HEK293 (cell line): ENCODE results near the gene ARHGEF28.

Experiments used
- CTCF ChIA-PET: fragments of 350-600 bp; formaldehyde crosslinking; extraction: SDS; loops from one replicate; lab custom pipeline; 2021; ENCODE audit warnings: antibody characterized with exemption; lab: Yijun Ruan, JAX
- POLR2A ChIA-PET: fragments of 300-600 bp; formaldehyde crosslinking; extraction: SDS; loops from one replicate; lab custom pipeline; 2020; ENCODE audit warnings: antibody characterized with exemption, inconsistent platforms; lab: Yijun Ruan, JAX
- H3K27ac ChIP-seq: fragments of 200-500 bp; sonication (Bioruptor generic); 2 replicates; pipeline ENCODE4 v1.5.1; 2014; ENCODE audit warnings: low read depth, low read length, control low read depth, inconsistent platforms; ENCODE audit errors: extremely low read depth
- H3K36me3 ChIP-seq, 2 experiments: fragments of 200-500 bp in 1 of 2; sonication (Bioruptor generic) in 1 of 2; 1 replicate in 1 of 2; 2 replicates in 1 of 2; pipeline ENCODE4 v1.5.1; 2014 to 2017; ENCODE audit warnings: inconsistent platforms in 2 of 2, low read length in 2 of 2; ENCODE audit not compliant: control insufficient read depth in 2 of 2, insufficient read depth in 1 of 2
- H3K4me1 ChIP-seq: fragments of 200-500 bp; sonication (Bioruptor generic); 2 replicates; pipeline ENCODE4 v1.5.1; 2014; ENCODE audit warnings: mild to moderate bottlenecking, low read length, inconsistent platforms; ENCODE audit not compliant: control insufficient read depth, insufficient read depth
- H3K4me3 ChIP-seq: 2 replicates; pipeline ENCODE4 v1.5.1; 2011; ENCODE audit warnings: low read depth, mild to moderate bottlenecking, control low read depth, low read length, moderate library complexity
- H3K9me3 ChIP-seq: fragments of 200-500 bp; sonication (Bioruptor generic); 2 replicates; pipeline ENCODE4 v1.5.1; 2014; ENCODE audit warnings: low read depth, low read length, inconsistent platforms; ENCODE audit not compliant: control insufficient read depth, insufficient read depth
- GLIS2 ChIP-seq: fragments of 450-650 bp; formaldehyde crosslinking; IDR thresholded peaks from 2 replicates; pipeline ENCODE4 v1.5.1; 2016; ENCODE audit warnings: missing biosample characterization, missing genetic modification characterization
- HOXA7 ChIP-seq: sonication (generic); formaldehyde crosslinking; IDR thresholded peaks from 2 replicates; pipeline ENCODE4 v1.8.1; 2022; ENCODE audit warnings: missing genetic modification reagents, borderline replicate concordance
- MEIS1 ChIP-seq: sonication (generic); formaldehyde crosslinking; IDR thresholded peaks from 2 replicates; pipeline ENCODE4 v1.8.1; 2022; ENCODE audit warnings: missing genetic modification reagents, mild to moderate bottlenecking, borderline replicate concordance
- ZBTB8A ChIP-seq: fragments of 450-650 bp; formaldehyde crosslinking; IDR thresholded peaks from 2 replicates; pipeline ENCODE4 v1.5.1; 2016; ENCODE audit warnings: missing biosample characterization, missing genetic modification characterization
- ZNF146 ChIP-seq: fragments of 450-650 bp; formaldehyde crosslinking; IDR thresholded peaks from 2 replicates; pipeline ENCODE4 v1.5.1; 2016; ENCODE audit warnings: missing biosample characterization, missing genetic modification characterization
- ZNF248 ChIP-seq: fragments of 450-650 bp; formaldehyde crosslinking; IDR thresholded peaks from 2 replicates; pipeline ENCODE4 v1.5.1; 2017; ENCODE audit warnings: missing biosample characterization, missing genetic modification characterization
- ZNF416 ChIP-seq: fragments of 450-650 bp; formaldehyde crosslinking; IDR thresholded peaks from 2 replicates; pipeline ENCODE4 v1.5.1; 2016; ENCODE audit warnings: missing biosample characterization, missing genetic modification characterization
- ZNF529 ChIP-seq: fragments of 450-650 bp; formaldehyde crosslinking; IDR thresholded peaks from 2 replicates; pipeline ENCODE4 v1.5.1; 2017; ENCODE audit warnings: missing genetic modification characterization, missing biosample characterization; ENCODE audit not compliant: insufficient replicate concordance
- ZNF561 ChIP-seq: fragments of 450-650 bp; IDR thresholded peaks from 2 replicates; pipeline ENCODE4 v1.5.1; 2018; ENCODE audit warnings: missing biosample characterization, missing genetic modification characterization, borderline replicate concordance
- ZSCAN30 ChIP-seq: fragments of 450-650 bp; IDR thresholded peaks from 2 replicates; pipeline ENCODE4 v1.5.1; 2018; ENCODE audit warnings: missing biosample characterization, mild to moderate bottlenecking, missing genetic modification characterization, moderate library complexity
- TF ChIP-seq, protein P1 (sequence below): fragments of 450-650 bp; formaldehyde crosslinking; IDR thresholded peaks from 2 replicates; pipeline ENCODE4 v1.5.1; 2016; ENCODE audit warnings: missing biosample characterization, missing genetic modification characterization
- TF ChIP-seq, protein P2 (sequence below): fragments of 450-650 bp; formaldehyde crosslinking; IDR thresholded peaks from 2 replicates; pipeline ENCODE4 v1.5.1; 2016; ENCODE audit warnings: missing biosample characterization, missing genetic modification characterization
- TF ChIP-seq, protein P3 (sequence below): fragments of 450-650 bp; formaldehyde crosslinking; IDR thresholded peaks from 2 replicates; pipeline ENCODE4 v1.5.1; 2017; ENCODE audit warnings: missing biosample characterization, missing genetic modification characterization
- TF ChIP-seq, protein P4 (sequence below): fragments of 450-650 bp; formaldehyde crosslinking; IDR thresholded peaks from 2 replicates; pipeline ENCODE4 v1.5.1; 2016; ENCODE audit warnings: missing biosample characterization, missing genetic modification characterization
- TF ChIP-seq, protein P5 (sequence below): fragments of 450-650 bp; formaldehyde crosslinking; IDR thresholded peaks from 2 replicates; pipeline ENCODE4 v1.5.1; 2016; ENCODE audit warnings: missing biosample characterization, missing genetic modification characterization
- TF ChIP-seq, protein P6 (sequence below): fragments of 450-650 bp; formaldehyde crosslinking; IDR thresholded peaks from 2 replicates; pipeline ENCODE4 v1.5.1; 2017; ENCODE audit warnings: missing biosample characterization, missing genetic modification characterization
- TF ChIP-seq, protein P7 (sequence below): fragments of 450-650 bp; formaldehyde crosslinking; IDR thresholded peaks from 2 replicates; pipeline ENCODE4 v1.5.1; 2017; ENCODE audit warnings: missing biosample characterization, mild to moderate bottlenecking, missing genetic modification characterization, moderate library complexity

ARHGEF28 gene

DNA sequence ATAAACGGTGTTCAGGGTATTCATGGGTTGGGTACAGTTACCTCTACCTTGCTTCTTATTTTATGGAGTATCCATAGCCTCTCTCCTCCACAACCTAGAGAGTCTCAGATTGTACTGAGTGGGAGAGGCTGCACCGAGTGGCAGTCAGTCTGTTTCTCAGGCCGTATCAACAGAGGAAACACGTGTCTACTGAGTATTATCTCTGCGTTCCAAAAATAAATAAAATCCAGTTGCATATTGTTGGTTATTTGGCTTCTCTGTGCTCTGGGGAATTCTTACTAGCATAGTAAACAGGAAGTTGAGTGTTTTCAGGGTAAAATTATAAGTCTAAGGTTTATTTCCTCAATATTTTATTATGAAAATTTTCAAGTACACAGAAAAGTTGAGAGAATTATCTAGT is 231.0 kb downstream of the ARHGEF28 start (continued):
- TF ChIP-seq, protein P1, sequence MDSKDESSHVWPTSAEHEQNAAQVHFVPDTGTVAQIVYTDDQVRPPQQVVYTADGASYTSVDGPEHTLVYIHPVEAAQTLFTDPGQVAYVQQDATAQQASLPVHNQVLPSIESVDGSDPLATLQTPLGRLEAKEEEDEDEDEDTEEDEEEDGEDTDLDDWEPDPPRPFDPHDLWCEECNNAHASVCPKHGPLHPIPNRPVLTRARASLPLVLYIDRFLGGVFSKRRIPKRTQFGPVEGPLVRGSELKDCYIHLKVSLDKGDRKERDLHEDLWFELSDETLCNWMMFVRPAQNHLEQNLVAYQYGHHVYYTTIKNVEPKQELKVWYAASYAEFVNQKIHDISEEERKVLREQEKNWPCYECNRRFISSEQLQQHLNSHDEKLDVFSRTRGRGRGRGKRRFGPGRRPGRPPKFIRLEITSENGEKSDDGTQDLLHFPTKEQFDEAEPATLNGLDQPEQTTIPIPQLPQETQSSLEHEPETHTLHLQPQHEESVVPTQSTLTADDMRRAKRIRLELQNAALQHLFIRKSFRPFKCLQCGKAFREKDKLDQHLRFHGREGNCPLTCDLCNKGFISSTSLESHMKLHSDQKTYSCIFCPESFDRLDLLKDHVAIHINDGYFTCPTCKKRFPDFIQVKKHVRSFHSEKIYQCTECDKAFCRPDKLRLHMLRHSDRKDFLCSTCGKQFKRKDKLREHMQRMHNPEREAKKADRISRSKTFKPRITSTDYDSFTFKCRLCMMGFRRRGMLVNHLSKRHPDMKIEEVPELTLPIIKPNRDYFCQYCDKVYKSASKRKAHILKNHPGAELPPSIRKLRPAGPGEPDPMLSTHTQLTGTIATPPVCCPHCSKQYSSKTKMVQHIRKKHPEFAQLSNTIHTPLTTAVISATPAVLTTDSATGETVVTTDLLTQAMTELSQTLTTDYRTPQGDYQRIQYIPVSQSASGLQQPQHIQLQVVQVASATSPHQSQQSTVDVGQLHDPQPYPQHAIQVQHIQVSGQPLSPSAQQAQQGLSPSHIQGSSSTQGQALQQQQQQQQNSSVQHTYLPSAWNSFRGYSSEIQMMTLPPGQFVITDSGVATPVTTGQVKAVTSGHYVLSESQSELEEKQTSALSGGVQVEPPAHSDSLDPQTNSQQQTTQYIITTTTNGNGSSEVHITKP (tag by site-specific recombination) = no peak
- no peak for TF ChIP-seq ZBTB8A (tag by site-specific recombination)

DNA sequence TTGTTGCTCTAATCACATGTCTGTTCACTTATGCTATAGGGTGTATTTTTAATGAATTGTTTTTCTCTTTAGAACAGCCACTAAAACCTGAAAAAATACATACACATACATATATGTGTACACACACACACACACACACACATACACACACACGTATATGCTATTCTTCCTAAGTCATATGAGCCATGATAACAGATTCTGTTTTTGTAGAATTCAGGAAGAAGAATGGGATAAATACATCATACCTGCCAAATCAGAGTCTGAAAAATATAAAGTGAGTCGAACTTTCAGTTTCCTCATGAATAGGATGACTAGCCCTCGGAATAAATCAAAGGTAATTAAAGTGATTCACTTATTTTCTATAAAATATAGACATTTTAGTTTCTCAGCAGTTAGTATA is 231.4 kb downstream of the ARHGEF28 start:
- no peak overlapping the region for H3K4me3 ChIP-seq
- H3K9me3 ChIP-seq = no peaks in the 10 kb centered on the region
- peaks cover 0 to 13% of the 10 kb centered on the region in 2 experiments; a peak in 1 of 3 replicates for H3K36me3 ChIP-seq
- H3K4me1 ChIP-seq = no peaks in the 10 kb centered on the region
- ChIA-PET POLR2A (no interaction called here), CTCF (no interaction called here)
- H3K27ac ChIP-seq = no peak overlapping the region
- TF ChIP-seq HOXA7 (CRISPR knock-in tag) = no peak
- no peak for TF ChIP-seq ZNF561 (tag by site-specific recombination)
- TF ChIP-seq, protein P2, sequence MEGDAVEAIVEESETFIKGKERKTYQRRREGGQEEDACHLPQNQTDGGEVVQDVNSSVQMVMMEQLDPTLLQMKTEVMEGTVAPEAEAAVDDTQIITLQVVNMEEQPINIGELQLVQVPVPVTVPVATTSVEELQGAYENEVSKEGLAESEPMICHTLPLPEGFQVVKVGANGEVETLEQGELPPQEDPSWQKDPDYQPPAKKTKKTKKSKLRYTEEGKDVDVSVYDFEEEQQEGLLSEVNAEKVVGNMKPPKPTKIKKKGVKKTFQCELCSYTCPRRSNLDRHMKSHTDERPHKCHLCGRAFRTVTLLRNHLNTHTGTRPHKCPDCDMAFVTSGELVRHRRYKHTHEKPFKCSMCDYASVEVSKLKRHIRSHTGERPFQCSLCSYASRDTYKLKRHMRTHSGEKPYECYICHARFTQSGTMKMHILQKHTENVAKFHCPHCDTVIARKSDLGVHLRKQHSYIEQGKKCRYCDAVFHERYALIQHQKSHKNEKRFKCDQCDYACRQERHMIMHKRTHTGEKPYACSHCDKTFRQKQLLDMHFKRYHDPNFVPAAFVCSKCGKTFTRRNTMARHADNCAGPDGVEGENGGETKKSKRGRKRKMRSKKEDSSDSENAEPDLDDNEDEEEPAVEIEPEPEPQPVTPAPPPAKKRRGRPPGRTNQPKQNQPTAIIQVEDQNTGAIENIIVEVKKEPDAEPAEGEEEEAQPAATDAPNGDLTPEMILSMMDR (tag by site-specific recombination) = no peak
- no peak for TF ChIP-seq ZNF529 (tag by site-specific recombination)
- TF ChIP-seq GLIS2 (tag by site-specific recombination) = no peak
- TF ChIP-seq ZSCAN30 (tag by site-specific recombination) = no peak
- TF ChIP-seq ZNF416 = no peak
- TF ChIP-seq, protein P3, sequence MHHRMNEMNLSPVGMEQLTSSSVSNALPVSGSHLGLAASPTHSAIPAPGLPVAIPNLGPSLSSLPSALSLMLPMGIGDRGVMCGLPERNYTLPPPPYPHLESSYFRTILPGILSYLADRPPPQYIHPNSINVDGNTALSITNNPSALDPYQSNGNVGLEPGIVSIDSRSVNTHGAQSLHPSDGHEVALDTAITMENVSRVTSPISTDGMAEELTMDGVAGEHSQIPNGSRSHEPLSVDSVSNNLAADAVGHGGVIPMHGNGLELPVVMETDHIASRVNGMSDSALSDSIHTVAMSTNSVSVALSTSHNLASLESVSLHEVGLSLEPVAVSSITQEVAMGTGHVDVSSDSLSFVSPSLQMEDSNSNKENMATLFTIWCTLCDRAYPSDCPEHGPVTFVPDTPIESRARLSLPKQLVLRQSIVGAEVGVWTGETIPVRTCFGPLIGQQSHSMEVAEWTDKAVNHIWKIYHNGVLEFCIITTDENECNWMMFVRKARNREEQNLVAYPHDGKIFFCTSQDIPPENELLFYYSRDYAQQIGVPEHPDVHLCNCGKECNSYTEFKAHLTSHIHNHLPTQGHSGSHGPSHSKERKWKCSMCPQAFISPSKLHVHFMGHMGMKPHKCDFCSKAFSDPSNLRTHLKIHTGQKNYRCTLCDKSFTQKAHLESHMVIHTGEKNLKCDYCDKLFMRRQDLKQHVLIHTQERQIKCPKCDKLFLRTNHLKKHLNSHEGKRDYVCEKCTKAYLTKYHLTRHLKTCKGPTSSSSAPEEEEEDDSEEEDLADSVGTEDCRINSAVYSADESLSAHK (tag by site-specific recombination) = no peak
- no peak for TF ChIP-seq ZNF146
- no peak for TF ChIP-seq ZNF248 (tag by site-specific recombination)

DNA sequence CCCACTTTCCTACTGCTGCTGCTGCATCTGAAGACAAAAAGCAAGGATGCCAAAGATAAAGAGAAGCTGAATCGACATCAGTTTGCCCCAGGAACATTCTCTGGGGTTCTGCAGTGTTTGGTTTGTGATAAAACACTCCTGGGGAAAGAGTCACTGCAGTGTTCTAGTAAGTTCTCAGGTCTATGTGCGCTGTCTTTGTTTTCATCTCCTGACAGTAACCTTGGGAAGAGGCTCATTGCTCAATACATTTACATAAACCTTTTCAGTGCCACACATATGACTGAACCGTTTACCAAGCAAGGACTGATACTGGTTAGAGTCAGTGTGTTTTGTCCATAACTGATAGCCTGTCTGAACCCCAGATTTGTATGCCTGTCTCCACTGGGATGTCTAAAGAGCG is 232.1 kb downstream of the ARHGEF28 start:
- ChIA-PET CTCF (no interaction called here), POLR2A (no interaction called here)
- H3K4me1 ChIP-seq = no peaks in the 10 kb centered on the region
- no peak overlapping the region for H3K27ac ChIP-seq
- H3K4me3 ChIP-seq = no peak overlapping the region
- no peaks in the 10 kb centered on the region for H3K9me3 ChIP-seq
- H3K36me3 ChIP-seq = peaks cover 0 to 13% of the 10 kb centered on the region in 2 experiments; a peak in 1 of 3 replicates
- no peak for TF ChIP-seq MEIS1 (CRISPR knock-in tag)
- TF ChIP-seq, protein P4, sequence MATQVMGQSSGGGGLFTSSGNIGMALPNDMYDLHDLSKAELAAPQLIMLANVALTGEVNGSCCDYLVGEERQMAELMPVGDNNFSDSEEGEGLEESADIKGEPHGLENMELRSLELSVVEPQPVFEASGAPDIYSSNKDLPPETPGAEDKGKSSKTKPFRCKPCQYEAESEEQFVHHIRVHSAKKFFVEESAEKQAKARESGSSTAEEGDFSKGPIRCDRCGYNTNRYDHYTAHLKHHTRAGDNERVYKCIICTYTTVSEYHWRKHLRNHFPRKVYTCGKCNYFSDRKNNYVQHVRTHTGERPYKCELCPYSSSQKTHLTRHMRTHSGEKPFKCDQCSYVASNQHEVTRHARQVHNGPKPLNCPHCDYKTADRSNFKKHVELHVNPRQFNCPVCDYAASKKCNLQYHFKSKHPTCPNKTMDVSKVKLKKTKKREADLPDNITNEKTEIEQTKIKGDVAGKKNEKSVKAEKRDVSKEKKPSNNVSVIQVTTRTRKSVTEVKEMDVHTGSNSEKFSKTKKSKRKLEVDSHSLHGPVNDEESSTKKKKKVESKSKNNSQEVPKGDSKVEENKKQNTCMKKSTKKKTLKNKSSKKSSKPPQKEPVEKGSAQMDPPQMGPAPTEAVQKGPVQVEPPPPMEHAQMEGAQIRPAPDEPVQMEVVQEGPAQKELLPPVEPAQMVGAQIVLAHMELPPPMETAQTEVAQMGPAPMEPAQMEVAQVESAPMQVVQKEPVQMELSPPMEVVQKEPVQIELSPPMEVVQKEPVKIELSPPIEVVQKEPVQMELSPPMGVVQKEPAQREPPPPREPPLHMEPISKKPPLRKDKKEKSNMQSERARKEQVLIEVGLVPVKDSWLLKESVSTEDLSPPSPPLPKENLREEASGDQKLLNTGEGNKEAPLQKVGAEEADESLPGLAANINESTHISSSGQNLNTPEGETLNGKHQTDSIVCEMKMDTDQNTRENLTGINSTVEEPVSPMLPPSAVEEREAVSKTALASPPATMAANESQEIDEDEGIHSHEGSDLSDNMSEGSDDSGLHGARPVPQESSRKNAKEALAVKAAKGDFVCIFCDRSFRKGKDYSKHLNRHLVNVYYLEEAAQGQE (tag by site-specific recombination) = no peak
- TF ChIP-seq, protein P5, sequence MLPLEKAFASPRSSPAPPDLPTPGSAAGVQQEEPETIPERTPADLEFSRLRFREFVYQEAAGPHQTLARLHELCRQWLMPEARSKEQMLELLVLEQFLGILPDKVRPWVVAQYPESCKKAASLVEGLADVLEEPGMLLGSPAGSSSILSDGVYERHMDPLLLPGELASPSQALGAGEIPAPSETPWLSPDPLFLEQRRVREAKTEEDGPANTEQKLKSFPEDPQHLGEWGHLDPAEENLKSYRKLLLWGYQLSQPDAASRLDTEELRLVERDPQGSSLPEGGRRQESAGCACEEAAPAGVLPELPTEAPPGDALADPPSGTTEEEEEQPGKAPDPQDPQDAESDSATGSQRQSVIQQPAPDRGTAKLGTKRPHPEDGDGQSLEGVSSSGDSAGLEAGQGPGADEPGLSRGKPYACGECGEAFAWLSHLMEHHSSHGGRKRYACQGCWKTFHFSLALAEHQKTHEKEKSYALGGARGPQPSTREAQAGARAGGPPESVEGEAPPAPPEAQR (tag by site-specific recombination) = no peak
- TF ChIP-seq, protein P6, sequence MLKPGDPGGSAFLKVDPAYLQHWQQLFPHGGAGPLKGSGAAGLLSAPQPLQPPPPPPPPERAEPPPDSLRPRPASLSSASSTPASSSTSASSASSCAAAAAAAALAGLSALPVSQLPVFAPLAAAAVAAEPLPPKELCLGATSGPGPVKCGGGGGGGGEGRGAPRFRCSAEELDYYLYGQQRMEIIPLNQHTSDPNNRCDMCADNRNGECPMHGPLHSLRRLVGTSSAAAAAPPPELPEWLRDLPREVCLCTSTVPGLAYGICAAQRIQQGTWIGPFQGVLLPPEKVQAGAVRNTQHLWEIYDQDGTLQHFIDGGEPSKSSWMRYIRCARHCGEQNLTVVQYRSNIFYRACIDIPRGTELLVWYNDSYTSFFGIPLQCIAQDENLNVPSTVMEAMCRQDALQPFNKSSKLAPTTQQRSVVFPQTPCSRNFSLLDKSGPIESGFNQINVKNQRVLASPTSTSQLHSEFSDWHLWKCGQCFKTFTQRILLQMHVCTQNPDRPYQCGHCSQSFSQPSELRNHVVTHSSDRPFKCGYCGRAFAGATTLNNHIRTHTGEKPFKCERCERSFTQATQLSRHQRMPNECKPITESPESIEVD (tag by site-specific recombination) = no peak
- TF ChIP-seq, protein P7, sequence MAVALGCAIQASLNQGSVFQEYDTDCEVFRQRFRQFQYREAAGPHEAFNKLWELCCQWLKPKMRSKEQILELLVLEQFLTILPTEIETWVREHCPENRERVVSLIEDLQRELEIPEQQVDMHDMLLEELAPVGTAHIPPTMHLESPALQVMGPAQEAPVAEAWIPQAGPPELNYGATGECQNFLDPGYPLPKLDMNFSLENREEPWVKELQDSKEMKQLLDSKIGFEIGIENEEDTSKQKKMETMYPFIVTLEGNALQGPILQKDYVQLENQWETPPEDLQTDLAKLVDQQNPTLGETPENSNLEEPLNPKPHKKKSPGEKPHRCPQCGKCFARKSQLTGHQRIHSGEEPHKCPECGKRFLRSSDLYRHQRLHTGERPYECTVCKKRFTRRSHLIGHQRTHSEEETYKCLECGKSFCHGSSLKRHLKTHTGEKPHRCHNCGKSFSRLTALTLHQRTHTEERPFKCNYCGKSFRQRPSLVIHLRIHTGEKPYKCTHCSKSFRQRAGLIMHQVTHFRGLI = no peak
